ENCODE data around the gene CMYA5. TPM values are rescaled to one million over a fixed set of nuclear protein-coding genes. Genes with fewer than 3 reads are reported as not detected.
A peak's percentile ranks its signal among the peaks of the same experiment; 100 is the strongest.

Gene CMYA5
- total RNA-seq, 4 donors from 2014 or later, result 15.8 to 49.4 (median 27.0) TPM

GRCh38 chr5:79832911-79833310 lies 143.3 kb downstream of the CMYA5 start:
- no peak overlapping the region for H3K4me3 ChIP-seq
- H3K9me3 ChIP-seq, result no peaks in the 10 kb centered on the region
- no peak for DNase-seq
- no peaks in the 10 kb centered on the region for H3K27me3 ChIP-seq
- no peaks in the 10 kb centered on the region for H3K36me3 ChIP-seq
- intact Hi-C loops (cut with DNase I; ENCODE audit: low total_unique reads), result loop anchor here (10.0 kb wide), 1 partner anchor 138 kb away; no protein-coding TSS in a partner anchor
- TF ChIP-seq POLR2A (IDR thresholded peaks at IDR 0.05) (no peak), CTCF (IDR thresholded peaks at IDR 0.05) (no peak)
- H3K4me1 ChIP-seq, result no peaks in the 10 kb centered on the region
- peak overlapping the region; percentile 83 to 88 for H3K27ac ChIP-seq

GRCh38 chr5:79834098-79834753 lies 144.6 kb downstream of the CMYA5 start:
- intact Hi-C loops (cut with DNase I; ENCODE audit: low total_unique reads), result loop anchor here (10.0 kb wide), 1 partner anchor 139 kb away; no protein-coding TSS in a partner anchor
- H3K36me3 ChIP-seq, result no peaks in the 10 kb centered on the region
- no peaks in the 10 kb centered on the region for H3K27me3 ChIP-seq
- no peak for DNase-seq
- no peak for TF ChIP-seq CTCF (IDR thresholded peaks at IDR 0.05)
- no peak for TF ChIP-seq POLR2A (IDR thresholded peaks at IDR 0.05)
- no peaks in the 10 kb centered on the region for H3K4me1 ChIP-seq
- peak overlapping the region; percentile 83 to 88 for H3K27ac ChIP-seq
- H3K9me3 ChIP-seq, result no peaks in the 10 kb centered on the region
- H3K4me3 ChIP-seq, result no peak overlapping the region

GRCh38 chr5:79834754-79835714 lies 145.4 kb downstream of the CMYA5 start:
- Histone ChIP-seq H3K27me3 (no peaks in the 10 kb centered on the region), H3K36me3 (no peaks in the 10 kb centered on the region), H3K4me1 (no peaks in the 10 kb centered on the region), H3K9me3 (no peaks in the 10 kb centered on the region), H3K4me3 (no peak overlapping the region), H3K27ac (peak overlapping the region; percentile 83 to 88)
- DNase-seq, result peak; percentile 55 to 82
- intact Hi-C loops (cut with DNase I; ENCODE audit: low total_unique reads), result loop anchor here (10.0 kb wide), 1 partner anchor 140 kb away; no protein-coding TSS in a partner anchor
- TF ChIP-seq CTCF (IDR thresholded peaks at IDR 0.05) (no peak), POLR2A (IDR thresholded peaks at IDR 0.05) (no peak)

- Histone ChIP-seq H3K27ac (peak overlapping the region; percentile 67 to 73), H3K4me1 (peaks cover 0 to 6% of the 10 kb centered on the region in 2 donors)
- intact Hi-C loops (cut with DNase I; ENCODE audit: low total_unique reads), result loop anchor here (10.0 kb wide), 1 partner anchor 143 kb away; no protein-coding TSS in a partner anchor
Measured at GRCh38 chr5:79837761-79838551, 148.3 kb downstream of the CMYA5 start.

More at GRCh38 chr5:79837761-79838551, 148.3 kb downstream of the CMYA5 start:
- DNase-seq, result peak; percentile 88 to 89
- no peak overlapping the region for H3K4me3 ChIP-seq
- TF ChIP-seq POLR2A (IDR thresholded peaks at IDR 0.05), result no peak
- TF ChIP-seq CTCF (IDR thresholded peaks at IDR 0.05), result no peak
- H3K36me3 ChIP-seq, result no peaks in the 10 kb centered on the region
- H3K27me3 ChIP-seq, result no peaks in the 10 kb centered on the region
- no peaks in the 10 kb centered on the region for H3K9me3 ChIP-seq
